ENCODE data around the gene PIK3R6. TPM values are rescaled to one million over a fixed set of nuclear protein-coding genes. Genes with fewer than 3 reads are reported as not detected.
A peak's percentile ranks its signal among the peaks of the same experiment; 100 is the strongest.

PIK3R6 gene
- total RNA-seq, 1 donor from 2014 or later, result 0.56 TPM

DNA sequence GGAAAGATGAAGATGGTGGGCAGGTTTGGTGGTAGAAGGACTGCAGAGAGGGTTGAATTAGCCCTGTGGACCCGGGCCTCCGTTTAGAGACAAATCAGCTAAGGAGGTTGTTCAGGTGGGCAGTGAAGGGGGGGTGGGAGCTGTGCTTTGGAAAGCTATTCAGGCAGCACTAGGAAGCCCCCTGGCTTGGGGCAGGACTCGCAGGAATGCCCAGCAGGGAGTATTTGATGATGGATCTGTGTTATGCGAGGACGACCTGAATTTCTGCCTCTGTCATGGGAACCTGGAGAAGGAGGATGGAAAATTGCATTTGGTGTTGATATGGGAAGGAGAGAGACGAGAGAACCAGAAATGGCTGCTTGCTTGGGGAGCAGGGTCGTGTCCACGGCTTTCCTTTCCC, 112.6 kb downstream of the PIK3R6 start:
- TF ChIP-seq, protein P1, sequence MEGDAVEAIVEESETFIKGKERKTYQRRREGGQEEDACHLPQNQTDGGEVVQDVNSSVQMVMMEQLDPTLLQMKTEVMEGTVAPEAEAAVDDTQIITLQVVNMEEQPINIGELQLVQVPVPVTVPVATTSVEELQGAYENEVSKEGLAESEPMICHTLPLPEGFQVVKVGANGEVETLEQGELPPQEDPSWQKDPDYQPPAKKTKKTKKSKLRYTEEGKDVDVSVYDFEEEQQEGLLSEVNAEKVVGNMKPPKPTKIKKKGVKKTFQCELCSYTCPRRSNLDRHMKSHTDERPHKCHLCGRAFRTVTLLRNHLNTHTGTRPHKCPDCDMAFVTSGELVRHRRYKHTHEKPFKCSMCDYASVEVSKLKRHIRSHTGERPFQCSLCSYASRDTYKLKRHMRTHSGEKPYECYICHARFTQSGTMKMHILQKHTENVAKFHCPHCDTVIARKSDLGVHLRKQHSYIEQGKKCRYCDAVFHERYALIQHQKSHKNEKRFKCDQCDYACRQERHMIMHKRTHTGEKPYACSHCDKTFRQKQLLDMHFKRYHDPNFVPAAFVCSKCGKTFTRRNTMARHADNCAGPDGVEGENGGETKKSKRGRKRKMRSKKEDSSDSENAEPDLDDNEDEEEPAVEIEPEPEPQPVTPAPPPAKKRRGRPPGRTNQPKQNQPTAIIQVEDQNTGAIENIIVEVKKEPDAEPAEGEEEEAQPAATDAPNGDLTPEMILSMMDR (IDR thresholded peaks at IDR 0.05; ENCODE audit: unreplicated experiment), result no peak
- H3K27ac Mint-ChIP-seq (ENCODE audit: unreplicated experiment), result no peak overlapping the region
- H3K9me3 Mint-ChIP-seq (ENCODE audit: unreplicated experiment), result no peaks in the 10 kb centered on the region
- H3K4me3 Mint-ChIP-seq (ENCODE audit: unreplicated experiment), result peak overlapping the region; percentile 9
- peaks cover 4% of the 10 kb centered on the region for H3K4me1 Mint-ChIP-seq (ENCODE audit: unreplicated experiment)
- no peaks in the 10 kb centered on the region for H3K36me3 Mint-ChIP-seq (ENCODE audit: low read depth, unreplicated experiment)
- H3K27me3 Mint-ChIP-seq (ENCODE audit: unreplicated experiment), result peaks cover 18% of the 10 kb centered on the region
- DNase-seq (ENCODE audit: low spot score), result no peak

DNA sequence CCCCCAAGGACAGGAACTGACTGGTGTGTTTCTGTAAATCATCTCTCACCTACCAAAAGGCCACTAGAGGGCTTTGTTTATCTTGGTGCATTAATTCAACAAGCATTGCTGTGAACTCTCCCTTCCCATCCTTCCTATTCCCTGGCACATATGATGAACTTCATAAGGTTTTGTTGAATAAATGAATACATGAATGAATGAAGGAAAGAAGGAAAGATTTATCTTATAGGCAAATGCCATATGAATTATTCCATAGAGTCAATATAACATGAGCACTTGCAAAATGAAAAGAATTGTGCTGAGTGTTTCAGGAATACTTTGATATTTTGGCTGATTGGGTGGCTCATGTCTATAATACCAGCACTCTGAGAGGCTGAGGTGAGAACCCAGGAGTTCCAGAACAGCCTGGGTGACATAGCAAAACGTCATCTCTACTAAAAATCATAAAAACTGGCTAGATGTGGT, 113.5 kb downstream of the PIK3R6 start:
- Mint-ChIP-seq H3K27me3 (ENCODE audit: unreplicated experiment) (peaks cover 18% of the 10 kb centered on the region), H3K4me1 (ENCODE audit: unreplicated experiment) (peaks cover 4% of the 10 kb centered on the region), H3K9me3 (ENCODE audit: unreplicated experiment) (no peaks in the 10 kb centered on the region), H3K27ac (ENCODE audit: unreplicated experiment) (no peak overlapping the region), H3K4me3 (ENCODE audit: unreplicated experiment) (no peak overlapping the region), H3K36me3 (ENCODE audit: low read depth, unreplicated experiment) (no peaks in the 10 kb centered on the region)
- no peak for DNase-seq (ENCODE audit: low spot score)
- TF ChIP-seq, protein P1 (IDR thresholded peaks at IDR 0.05; ENCODE audit: unreplicated experiment), result peak; percentile 24

DNA sequence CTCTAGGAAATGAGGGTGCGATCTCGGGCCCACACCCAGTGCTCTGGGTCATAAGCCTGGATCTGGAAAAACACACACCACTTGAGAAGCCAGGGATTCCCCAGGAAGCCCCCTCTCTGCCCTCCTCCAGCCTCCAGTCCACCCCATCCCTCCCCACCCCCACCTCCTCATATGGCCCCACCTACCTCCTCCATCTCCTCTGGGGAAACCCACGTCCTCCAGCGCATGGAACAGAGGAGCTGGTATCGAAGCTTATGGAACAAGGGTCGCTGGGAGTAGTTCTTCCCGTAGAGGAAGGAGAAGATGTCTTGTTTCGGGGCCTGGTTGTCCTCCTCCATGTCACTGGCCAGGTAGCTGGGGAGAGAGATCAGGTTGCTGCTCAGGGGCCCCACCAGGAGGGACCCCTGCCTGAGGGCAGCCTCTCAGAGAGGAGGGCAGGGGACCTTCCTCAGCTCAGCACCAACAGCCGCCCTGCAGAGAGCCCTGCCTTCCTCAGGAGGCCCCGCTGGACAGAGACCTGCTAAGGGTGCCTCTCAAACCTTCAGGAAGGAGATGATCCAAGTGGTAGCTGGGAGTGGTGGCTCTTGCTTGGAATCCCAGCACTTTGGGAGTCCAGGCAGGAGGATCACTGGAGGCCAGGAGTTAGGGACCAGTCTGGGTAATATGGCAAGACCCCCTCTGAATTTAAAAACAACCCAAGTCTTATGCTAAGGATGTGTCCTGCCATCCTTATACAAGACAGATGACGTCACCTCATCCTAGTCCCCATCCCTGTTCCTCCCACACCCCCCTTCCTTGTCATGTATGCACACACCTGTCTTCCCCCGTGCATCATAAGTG, 114.1 kb downstream of the PIK3R6 start:
- H3K4me3 Mint-ChIP-seq (ENCODE audit: unreplicated experiment), result no peak overlapping the region
- no peak overlapping the region for H3K27ac Mint-ChIP-seq (ENCODE audit: unreplicated experiment)
- no peaks in the 10 kb centered on the region for H3K9me3 Mint-ChIP-seq (ENCODE audit: unreplicated experiment)
- TF ChIP-seq, protein P1 (IDR thresholded peaks at IDR 0.05; ENCODE audit: unreplicated experiment), result no peak
- H3K27me3 Mint-ChIP-seq (ENCODE audit: unreplicated experiment), result peaks cover 18% of the 10 kb centered on the region
- DNase-seq (ENCODE audit: low spot score), result no peak
- H3K36me3 Mint-ChIP-seq (ENCODE audit: low read depth, unreplicated experiment), result no peaks in the 10 kb centered on the region
- peaks cover 4% of the 10 kb centered on the region for H3K4me1 Mint-ChIP-seq (ENCODE audit: unreplicated experiment)

Other genes with a start within 250 kb of the PIK3R6 start
- gene MYH10, start 236.9 kb downstream of the PIK3R6 start, total RNA-seq (ENCODE audit: unreplicated experiment), result 429 TPM
- gene CCDC42, start 122.8 kb downstream of the PIK3R6 start, total RNA-seq (ENCODE audit: unreplicated experiment), result 0.95 TPM
- not detected for gene SPDYE4, start 109.1 kb downstream of the PIK3R6 start, total RNA-seq (ENCODE audit: unreplicated experiment)
- not detected for gene MFSD6L, start 68.3 kb downstream of the PIK3R6 start, total RNA-seq (ENCODE audit: unreplicated experiment)
- gene PIK3R5, start 98.0 kb upstream of the PIK3R6 start, total RNA-seq (ENCODE audit: unreplicated experiment), result 14.5 TPM
- 6.6 TPM for gene NTN1, start 153.8 kb upstream of the PIK3R6 start, total RNA-seq (ENCODE audit: unreplicated experiment)

Data from endothelial cell (in vitro differentiated cells).